T-cell (primary cell): Measurements from ENCODE around the gene MAIP1. TPM values are rescaled to one million over a fixed set of nuclear protein-coding genes. Genes with fewer than 3 reads are reported as not detected.
A peak's percentile ranks its signal among the peaks of the same experiment; 100 is the strongest.
"Not testable (repeated sequence)": the region's sequence is repeated elsewhere in the genome, so short reads cannot be mapped to it uniquely, and the experiment has no call there.

Experiments
- ATAC-seq, 4 experiments: fragments of 200-7000 bp in 3 of 4; fragments of 150-1000 bp in 1 of 4; cut with Tn5 transposase; replicated peaks in 1 of 4; 1 replicate in 3 of 4; 2 replicates in 1 of 4; pipeline ENCODE4 v1.10.0; 2021; ENCODE audit warnings: moderate library complexity in 3 of 4, mild to moderate bottlenecking in 2 of 4, moderate number of reproducible peaks in 1 of 4
- CTCF ChIA-PET, 2 donors: fragments of 300-600 bp; sonication (Branson Sonifier 250); formaldehyde crosslinking; loops; one replicate each; lab custom pipeline; 2022; ENCODE audit warnings: antibody characterized with exemption in 2 of 2; lab: Charles Lee
- POLR2A ChIA-PET, 2 donors: fragments of 300-600 bp; sonication (Branson Sonifier 250); formaldehyde crosslinking; loops; one replicate each; lab custom pipeline; 2022; ENCODE audit warnings: antibody characterized with exemption in 2 of 2; lab: Charles Lee
- DNase-seq, 35 experiments: peaks; one replicate each; pipeline versions ENCODE4 v3.0.0 to v3.0.0-alpha.2; 2013 to 2023
- H3K27ac ChIP-seq: one replicate; pipeline ENCODE4 v1.5.1; 2013; ENCODE audit warnings: low read length
- H3K27me3 ChIP-seq, 2 experiments: replicated peaks in 1 of 2; 1 replicate in 1 of 2; 2 replicates in 1 of 2; pipeline versions ENCODE4 v1.6.1 to v1.7.0; 2013; ENCODE audit warnings: low read length in 1 of 2, mixed read lengths in 1 of 2; ENCODE audit not compliant: control insufficient read depth in 2 of 2, insufficient read depth in 2 of 2; ENCODE audit errors: extremely low read depth in 1 of 2
- H3K36me3 ChIP-seq, 2 donors: 1 replicate in 1 of 2; 2 replicates in 1 of 2; pipeline versions ENCODE4 v1.6.1 to v1.7.0; 2013; ENCODE audit warnings: low read length in 1 of 2; ENCODE audit not compliant: control insufficient read depth in 2 of 2, insufficient read depth in 1 of 2; ENCODE audit errors: extremely low read depth in 1 of 2
- H3K4me1 ChIP-seq, 2 experiments: 1 replicate in 1 of 2; 2 replicates in 1 of 2; pipeline versions ENCODE4 v1.6.1 to v1.7.0; 2013; ENCODE audit warnings: low read length in 2 of 2, mixed read lengths in 1 of 2; ENCODE audit not compliant: insufficient read depth in 2 of 2, control insufficient read depth in 1 of 2; ENCODE audit errors: extremely low read depth in 1 of 2
- H3K4me3 ChIP-seq, 2 donors: 1 replicate in 1 of 2; 2 replicates in 1 of 2; pipeline versions ENCODE4 v1.5.1 to v1.7.0; 2013; ENCODE audit warnings: mild to moderate bottlenecking in 2 of 2, low read length in 1 of 2, moderate library complexity in 1 of 2; ENCODE audit not compliant: control insufficient read depth in 1 of 2; ENCODE audit errors: extremely low read depth in 1 of 2
- H3K9me3 ChIP-seq: 2 replicates; pipeline ENCODE4 v1.7.0; 2013
- H3K27ac Mint-ChIP-seq, 2 donors: one replicate each; pipeline ENCODE4 v1.8.0; 2020 to 2021; ENCODE audit warnings: mild to moderate bottlenecking in 2 of 2, mixed read lengths in 2 of 2
- H3K27me3 Mint-ChIP-seq, 2 donors: one replicate each; pipeline ENCODE4 v1.8.0; 2021 to 2022; ENCODE audit warnings: mixed read lengths in 2 of 2
- H3K36me3 Mint-ChIP-seq: one replicate; pipeline ENCODE4 v1.8.0; 2021; ENCODE audit warnings: mixed read lengths
- H3K4me1 Mint-ChIP-seq, 3 donors: one replicate each; pipeline ENCODE4 v1.8.0; 2020 to 2022; ENCODE audit warnings: mixed read lengths in 3 of 3, mild to moderate bottlenecking in 1 of 3
- H3K4me3 Mint-ChIP-seq, 3 donors: one replicate each; pipeline ENCODE4 v1.8.0; 2020 to 2022; ENCODE audit warnings: mild to moderate bottlenecking in 3 of 3, mixed read lengths in 3 of 3, moderate library complexity in 3 of 3
- H3K9me3 Mint-ChIP-seq, 3 donors: one replicate each; pipeline ENCODE4 v1.8.0; 2020 to 2022; ENCODE audit warnings: mixed read lengths in 3 of 3
- WGBS: methylation state at CpG from one replicate; pipeline ENCODE4 v1.1.5; 2013; ENCODE audit warnings: missing lambda C conversion rate; ENCODE audit not compliant: insufficient coverage; 5-methylcytosine and 5-hydroxymethylcytosine counted together
- total RNA-seq, 35 experiments: library from RNA in 6 of 35; stranded (reverse) in 6 of 35; fragments of 120-200 nt in 1 of 35; gene quantifications; one replicate each; pipeline versions ENCODE4 v1.2.1 to v1.2.4 and lab custom pipeline; 2013 to 2026

MAIP1 gene
- total RNA-seq, 5 donors from 2014 or later (not counting 1 experiment from before 2014, with no cell fraction given): 13.9 to 29.6 (median 14.7) TPM

DNA sequence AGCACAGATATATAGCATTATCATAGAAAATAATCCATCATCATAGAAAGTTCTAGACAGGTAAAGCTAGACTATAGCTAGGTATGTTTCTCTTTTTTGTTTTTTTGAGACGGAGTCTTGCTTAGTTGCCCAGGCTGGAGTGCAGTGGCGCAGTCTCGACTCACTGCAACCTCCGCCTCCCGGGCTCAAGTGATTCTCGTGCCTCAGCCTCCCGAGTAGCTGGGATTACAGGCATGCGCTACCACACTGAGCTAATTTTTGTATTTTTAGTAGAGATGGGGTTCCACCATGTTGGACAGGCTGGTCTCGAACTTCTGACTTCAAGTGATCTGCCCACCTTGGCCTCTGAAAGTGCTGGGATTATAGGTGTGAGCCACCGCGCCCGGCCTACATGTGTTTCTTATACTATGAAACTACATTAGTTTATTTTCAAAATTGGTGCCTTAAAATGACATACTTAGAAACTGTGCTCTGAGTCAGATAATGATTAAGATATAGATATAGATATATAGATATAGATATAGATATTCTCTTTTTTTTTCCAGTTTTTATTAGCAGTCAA is 42.7 kb upstream of the MAIP1 start:
- ChIA-PET POLR2A (interaction anchor here in 1 of 2 donors (0.7 kb wide), 1 partner anchor 22 kb away, joined by 4 read pairs; no protein-coding TSS in a partner anchor), CTCF (interaction anchor here in 1 of 2 donors (1.1 kb wide), 1 partner anchor 1270 kb away, joined by 3 read pairs; the partner anchor contains the start of gene CASP10)
- Mint-ChIP-seq H3K27ac (peak overlapping the region in 1 of 2 donors; percentile 28), H3K4me1 (peaks cover 37 to 42% (median 38%) of the 10 kb centered on the region in 3 donors), H3K4me3 (peak overlapping the region; percentile 90 to 99 (median 93)), H3K36me3 (peaks cover 19% of the 10 kb centered on the region)
- not testable (repeated sequence) for H3K9me3 ChIP-seq, ATAC-seq, H3K27ac ChIP-seq, H3K27me3 ChIP-seq, H3K9me3 Mint-ChIP-seq, H3K36me3 ChIP-seq, DNase-seq, H3K27me3 Mint-ChIP-seq
- WGBS: 87% methylated on average over 7 of the region's 12 CpGs
- Histone ChIP-seq H3K4me3 (peak overlapping the region in 1 of 2 donors; percentile 87), H3K4me1 (peaks cover 11 to 13% of the 10 kb centered on the region in 2 experiments)

GRCh38 chr2:199914372-199914958 is 40.9 kb upstream of the MAIP1 start:
- ChIA-PET POLR2A (interaction anchor here in 1 of 2 donors (0.6 kb wide), 1 partner anchor 15 kb away, joined by 3 read pairs; no protein-coding TSS in a partner anchor), CTCF (interaction anchor here in 1 of 2 donors (0.6 kb wide), 1 partner anchor 1597 kb away, joined by 3 read pairs; no protein-coding TSS in a partner anchor)
- no peak overlapping the region for H3K4me3 ChIP-seq
- H3K4me1 ChIP-seq: peaks cover 11 to 13% of the 10 kb centered on the region in 2 experiments
- H3K9me3 ChIP-seq: no peaks in the 10 kb centered on the region
- DNase-seq (no peak), ATAC-seq (no peak)
- Mint-ChIP-seq H3K4me3 (peak overlapping the region in 1 of 3 donors; percentile 2), H3K27me3 (no peaks in the 10 kb centered on the region), H3K9me3 (peaks cover 0 to 4% (median 0%) of the 10 kb centered on the region in 3 donors), H3K4me1 (peaks cover 37 to 47% (median 42%) of the 10 kb centered on the region in 3 donors), H3K27ac (peak overlapping the region in 1 of 2 donors; percentile 12), H3K36me3 (peaks cover 31% of the 10 kb centered on the region)
- H3K36me3 ChIP-seq: peaks cover 0 to 17% of the 10 kb centered on the region in 2 donors
- no peak overlapping the region for H3K27ac ChIP-seq
- H3K27me3 ChIP-seq: no peaks in the 10 kb centered on the region
- WGBS: 69% methylated on average over 1 of the region's 2 CpGs

GRCh38 chr2:199916980-199917379 is 38.4 kb upstream of the MAIP1 start:
- Histone ChIP-seq H3K36me3 (peaks cover 0 to 18% of the 10 kb centered on the region in 2 donors), H3K4me1 (peaks cover 6 to 9% of the 10 kb centered on the region in 2 experiments), H3K27ac (no peak overlapping the region), H3K4me3 (no peak overlapping the region), H3K9me3 (no peaks in the 10 kb centered on the region), H3K27me3 (no peaks in the 10 kb centered on the region)
- no peak for ATAC-seq
- ChIA-PET CTCF (no interaction called here), POLR2A (no interaction called here)
- H3K9me3 Mint-ChIP-seq: peaks cover 0 to 4% (median 0%) of the 10 kb centered on the region in 3 donors
- H3K4me1 Mint-ChIP-seq: peaks cover 23 to 45% (median 38%) of the 10 kb centered on the region in 3 donors
- H3K36me3 Mint-ChIP-seq: peaks cover 34% of the 10 kb centered on the region
- no peaks in the 10 kb centered on the region for H3K27me3 Mint-ChIP-seq
- H3K27ac Mint-ChIP-seq: no peak overlapping the region
- 79% methylated on average over 3 of the region's 4 CpGs for WGBS
- DNase-seq: no peak
- no peak overlapping the region for H3K4me3 Mint-ChIP-seq

- no peak overlapping the region for H3K27ac Mint-ChIP-seq
- no peak overlapping the region for H3K4me3 Mint-ChIP-seq
- ATAC-seq: no peak
- no peak for DNase-seq
- peaks cover 29% of the 10 kb centered on the region for H3K36me3 Mint-ChIP-seq
- Histone ChIP-seq H3K27me3 (no peaks in the 10 kb centered on the region), H3K27ac (no peak overlapping the region), H3K4me3 (no peak overlapping the region), H3K36me3 (peaks cover 0 to 11% of the 10 kb centered on the region in 2 donors), H3K4me1 (no peaks in the 10 kb centered on the region), H3K9me3 (no peaks in the 10 kb centered on the region)
- WGBS: 94% methylated on average over 2 of the region's 5 CpGs
- no peaks in the 10 kb centered on the region for H3K9me3 Mint-ChIP-seq
- no peaks in the 10 kb centered on the region for H3K27me3 Mint-ChIP-seq
- CTCF ChIA-PET: no interaction called here
- H3K4me1 Mint-ChIP-seq: peaks cover 17 to 31% (median 28%) of the 10 kb centered on the region in 3 donors
- POLR2A ChIA-PET: no interaction called here
These were observed 32.5 kb upstream of the MAIP1 start for GRCh38 chr2:199922856-199923255.

- H3K4me3 ChIP-seq: no peak overlapping the region
- Mint-ChIP-seq H3K27ac (peak overlapping the region in 1 of 2 donors; percentile 39), H3K27me3 (no peaks in the 10 kb centered on the region), H3K9me3 (no peaks in the 10 kb centered on the region), H3K4me1 (peaks cover 17 to 27% (median 25%) of the 10 kb centered on the region in 3 donors), H3K36me3 (peaks cover 23% of the 10 kb centered on the region), H3K4me3 (no peak overlapping the region)
- POLR2A ChIA-PET: no interaction called here
- CTCF ChIA-PET: no interaction called here
- H3K27ac ChIP-seq: no peak overlapping the region
- WGBS: 80% methylated on average over 1 of the region's 2 CpGs
- no peaks in the 10 kb centered on the region for H3K4me1 ChIP-seq
- H3K36me3 ChIP-seq: peaks cover 0 to 10% of the 10 kb centered on the region in 2 donors
- no peaks in the 10 kb centered on the region for H3K9me3 ChIP-seq
- ATAC-seq: no peak
- no peaks in the 10 kb centered on the region for H3K27me3 ChIP-seq
- no peak for DNase-seq
These were observed 31.5 kb upstream of the MAIP1 start for GRCh38 chr2:199923924-199924323.

GRCh38 chr2:199926806-199927205 is 28.6 kb upstream of the MAIP1 start:
- H3K27me3 ChIP-seq: no peaks in the 10 kb centered on the region
- H3K9me3 Mint-ChIP-seq: no peaks in the 10 kb centered on the region
- CTCF ChIA-PET: interaction anchor here (0.6 to 0.8 kb wide), 2 partner anchors 18 kb away, joined by 3 read pairs; no protein-coding TSS in a partner anchor
- DNase-seq: no peak
- peaks cover 17 to 21% (median 17%) of the 10 kb centered on the region in 3 donors for H3K4me1 Mint-ChIP-seq
- peaks cover 23% of the 10 kb centered on the region for H3K36me3 Mint-ChIP-seq
- H3K36me3 ChIP-seq: peaks cover 0 to 16% of the 10 kb centered on the region in 2 donors
- no peaks in the 10 kb centered on the region for H3K4me1 ChIP-seq
- H3K27ac Mint-ChIP-seq: peak overlapping the region in 1 of 2 donors; percentile 22
- WGBS: no CpG with 5 or more reads among the region's 1 CpG
- POLR2A ChIA-PET: no interaction called here
- H3K4me3 ChIP-seq: no peak overlapping the region
- no peak overlapping the region for H3K27ac ChIP-seq
- H3K9me3 ChIP-seq: no peaks in the 10 kb centered on the region
- no peak overlapping the region for H3K4me3 Mint-ChIP-seq
- no peak for ATAC-seq
- H3K27me3 Mint-ChIP-seq: no peaks in the 10 kb centered on the region
